Measurements from ENCODE around the gene ENOX1.

ENOX1 gene

GRCh38 chr13:43584751-43585150 lies 202.0 kb downstream of the ENOX1 start:
- ATAC-seq = no peak
- H3K4me3 Mint-ChIP-seq = no peak overlapping the region
- H3K4me1 Mint-ChIP-seq = no peaks in the 10 kb centered on the region
- no peaks in the 10 kb centered on the region for H3K27me3 Mint-ChIP-seq
- H3K36me3 Mint-ChIP-seq = no peaks in the 10 kb centered on the region
- H3K27ac Mint-ChIP-seq = no peak overlapping the region
- no peaks in the 10 kb centered on the region for H3K9me3 Mint-ChIP-seq

- no peak for ATAC-seq
- no peaks in the 10 kb centered on the region for H3K36me3 Mint-ChIP-seq
Measured at GRCh38 chr13:43583321-43583720, 203.5 kb downstream of the ENOX1 start.

GRCh38 chr13:43580280-43580679 lies 206.5 kb downstream of the ENOX1 start:
- Mint-ChIP-seq H3K36me3 (no peaks in the 10 kb centered on the region), H3K27ac (no peak overlapping the region), H3K27me3 (no peaks in the 10 kb centered on the region), H3K4me3 (no peak overlapping the region), H3K4me1 (no peaks in the 10 kb centered on the region), H3K9me3 (no peaks in the 10 kb centered on the region)
- no peak for ATAC-seq

More at GRCh38 chr13:43583321-43583720, 203.5 kb downstream of the ENOX1 start:
- Mint-ChIP-seq H3K9me3 (no peaks in the 10 kb centered on the region), H3K27ac (no peak overlapping the region), H3K27me3 (no peaks in the 10 kb centered on the region), H3K4me1 (no peaks in the 10 kb centered on the region), H3K4me3 (no peak overlapping the region)

GRCh38 chr13:43579321-43579720 lies 207.5 kb downstream of the ENOX1 start:
- Mint-ChIP-seq H3K4me1 (no peaks in the 10 kb centered on the region), H3K36me3 (no peaks in the 10 kb centered on the region), H3K9me3 (no peaks in the 10 kb centered on the region), H3K27me3 (no peaks in the 10 kb centered on the region), H3K4me3 (no peak overlapping the region), H3K27ac (no peak overlapping the region)
- no peak for ATAC-seq

- Mint-ChIP-seq H3K4me3 (no peak overlapping the region), H3K4me1 (no peaks in the 10 kb centered on the region), H3K36me3 (no peaks in the 10 kb centered on the region), H3K27ac (no peak overlapping the region), H3K27me3 (no peaks in the 10 kb centered on the region), H3K9me3 (no peaks in the 10 kb centered on the region)
- ATAC-seq = no peak
Measured at GRCh38 chr13:43574605-43575004, 212.2 kb downstream of the ENOX1 start.

GRCh38 chr13:43573802-43574514 lies 212.8 kb downstream of the ENOX1 start:
- Mint-ChIP-seq H3K27ac (no peak overlapping the region), H3K4me3 (no peak overlapping the region), H3K9me3 (no peaks in the 10 kb centered on the region), H3K36me3 (no peaks in the 10 kb centered on the region), H3K4me1 (no peaks in the 10 kb centered on the region), H3K27me3 (no peaks in the 10 kb centered on the region)
- ATAC-seq = no peak

GRCh38 chr13:43573361-43573740 lies 213.4 kb downstream of the ENOX1 start:
- Mint-ChIP-seq H3K4me1 (no peaks in the 10 kb centered on the region), H3K36me3 (no peaks in the 10 kb centered on the region), H3K27me3 (no peaks in the 10 kb centered on the region), H3K4me3 (no peak overlapping the region), H3K9me3 (no peaks in the 10 kb centered on the region), H3K27ac (no peak overlapping the region)
- ATAC-seq = no peak

- ATAC-seq = no peak
- no peaks in the 10 kb centered on the region for H3K9me3 Mint-ChIP-seq
- no peak overlapping the region for H3K4me3 Mint-ChIP-seq
- H3K36me3 Mint-ChIP-seq = no peaks in the 10 kb centered on the region
- H3K27me3 Mint-ChIP-seq = no peaks in the 10 kb centered on the region
- no peak overlapping the region for H3K27ac Mint-ChIP-seq
- no peaks in the 10 kb centered on the region for H3K4me1 Mint-ChIP-seq
Measured at GRCh38 chr13:43572656-43573360, 214.0 kb downstream of the ENOX1 start.

GRCh38 chr13:43569658-43570057 lies 217.1 kb downstream of the ENOX1 start:
- H3K36me3 Mint-ChIP-seq = no peaks in the 10 kb centered on the region
- no peaks in the 10 kb centered on the region for H3K4me1 Mint-ChIP-seq
- H3K27ac Mint-ChIP-seq = no peak overlapping the region
- ATAC-seq = no peak
- no peak overlapping the region for H3K4me3 Mint-ChIP-seq
- H3K9me3 Mint-ChIP-seq = no peaks in the 10 kb centered on the region
- no peaks in the 10 kb centered on the region for H3K27me3 Mint-ChIP-seq

GRCh38 chr13:43567608-43568007 lies 219.2 kb downstream of the ENOX1 start:
- Mint-ChIP-seq H3K4me3 (no peak overlapping the region), H3K9me3 (no peaks in the 10 kb centered on the region), H3K27ac (no peak overlapping the region), H3K4me1 (no peaks in the 10 kb centered on the region), H3K36me3 (no peaks in the 10 kb centered on the region), H3K27me3 (no peaks in the 10 kb centered on the region)
- ATAC-seq = no peak

- ATAC-seq = peak; percentile 36
- Mint-ChIP-seq H3K4me3 (no peak overlapping the region), H3K27me3 (no peaks in the 10 kb centered on the region), H3K9me3 (no peaks in the 10 kb centered on the region), H3K4me1 (no peaks in the 10 kb centered on the region), H3K27ac (no peak overlapping the region), H3K36me3 (no peaks in the 10 kb centered on the region)
Measured at GRCh38 chr13:43564952-43565351, 221.8 kb downstream of the ENOX1 start.

- H3K4me3 Mint-ChIP-seq = no peak overlapping the region
- H3K9me3 Mint-ChIP-seq = no peaks in the 10 kb centered on the region
- H3K36me3 Mint-ChIP-seq = no peaks in the 10 kb centered on the region
- ATAC-seq = no peak
- no peaks in the 10 kb centered on the region for H3K27me3 Mint-ChIP-seq
- no peaks in the 10 kb centered on the region for H3K4me1 Mint-ChIP-seq
- no peak overlapping the region for H3K27ac Mint-ChIP-seq
Measured at GRCh38 chr13:43561081-43561480, 225.7 kb downstream of the ENOX1 start.

- no peak for ATAC-seq
- Mint-ChIP-seq H3K27me3 (no peaks in the 10 kb centered on the region), H3K9me3 (no peaks in the 10 kb centered on the region), H3K36me3 (no peaks in the 10 kb centered on the region), H3K27ac (no peak overlapping the region), H3K4me3 (no peak overlapping the region), H3K4me1 (no peaks in the 10 kb centered on the region)
Measured at GRCh38 chr13:43558939-43559338, 227.8 kb downstream of the ENOX1 start.

- Mint-ChIP-seq H3K4me3 (no peak overlapping the region), H3K9me3 (no peaks in the 10 kb centered on the region)
- no peak for ATAC-seq
Measured at GRCh38 chr13:43558326-43558725, 228.4 kb downstream of the ENOX1 start.

GRCh38 chr13:43555667-43556066 lies 231.1 kb downstream of the ENOX1 start:
- no peak for ATAC-seq
- no peak overlapping the region for H3K27ac Mint-ChIP-seq
- no peak overlapping the region for H3K4me3 Mint-ChIP-seq
- no peaks in the 10 kb centered on the region for H3K4me1 Mint-ChIP-seq
- H3K27me3 Mint-ChIP-seq = no peaks in the 10 kb centered on the region
- no peaks in the 10 kb centered on the region for H3K9me3 Mint-ChIP-seq
- no peaks in the 10 kb centered on the region for H3K36me3 Mint-ChIP-seq

More at GRCh38 chr13:43558326-43558725, 228.4 kb downstream of the ENOX1 start:
- Mint-ChIP-seq H3K27ac (no peak overlapping the region), H3K4me1 (no peaks in the 10 kb centered on the region), H3K36me3 (no peaks in the 10 kb centered on the region), H3K27me3 (no peaks in the 10 kb centered on the region)

GRCh38 chr13:43551897-43552456 lies 234.8 kb downstream of the ENOX1 start:
- H3K4me3 Mint-ChIP-seq = no peak overlapping the region
- H3K27me3 Mint-ChIP-seq = peaks cover 9% of the 10 kb centered on the region
- ATAC-seq = no peak
- H3K27ac Mint-ChIP-seq = no peak overlapping the region
- no peaks in the 10 kb centered on the region for H3K36me3 Mint-ChIP-seq
- no peaks in the 10 kb centered on the region for H3K9me3 Mint-ChIP-seq
- no peaks in the 10 kb centered on the region for H3K4me1 Mint-ChIP-seq
